T47D (cell line): ENCODE data around the gene RASL12.

Experiments used
- DNase-seq, 2 experiments: peaks; one replicate each; pipeline versions ENCODE4 v3.0.0 to v3.0.0-alpha.2; 2011 to 2012; ENCODE audit warnings: low read depth in 1 of 2, low spot score in 1 of 2
- JUND ChIP-seq: IDR thresholded peaks from 2 replicates; pipeline ENCODE4 v1.6.1; 2012; ENCODE audit warnings: low read depth
- in situ Hi-C: cut with HindIII; loops from 2 replicates; pipeline ENCODE4 v1.10.0; 2016; ENCODE audit warnings: low sequenced_read_pairs, low pct_unique_long_range_greater_than_20kb

RASL12 gene

GRCh38 chr15:65066001-65066634 lies 1.7 kb downstream of the RASL12 start:
- DNase-seq, result no peak
- TF ChIP-seq JUND, result no peak
- in situ Hi-C loops, result no loop called here

GRCh38 chr15:65062726-65063125 lies 5.1 kb downstream of the RASL12 start:
- in situ Hi-C loops, result no loop called here
- TF ChIP-seq JUND, result no peak
- DNase-seq, result no peak

- in situ Hi-C loops, result no loop called here
- no peak for TF ChIP-seq JUND
- DNase-seq, result no peak
Measured at GRCh38 chr15:65062061-65062460, 5.7 kb downstream of the RASL12 start.

GRCh38 chr15:65060641-65061397 lies 7.0 kb downstream of the RASL12 start:
- no peak for TF ChIP-seq JUND
- no peak for DNase-seq
- in situ Hi-C loops, result no loop called here

- TF ChIP-seq JUND, result no peak
- no peak for DNase-seq
- in situ Hi-C loops, result no loop called here
Measured at GRCh38 chr15:65059931-65060596, 7.7 kb downstream of the RASL12 start.

- TF ChIP-seq JUND, result no peak
- no peak for DNase-seq
- in situ Hi-C loops, result no loop called here
Measured at GRCh38 chr15:65059369-65059750, 8.4 kb downstream of the RASL12 start.

GRCh38 chr15:65058394-65059368 lies 9.1 kb downstream of the RASL12 start:
- in situ Hi-C loops, result no loop called here
- no peak for TF ChIP-seq JUND
- no peak for DNase-seq

GRCh38 chr15:65057549-65057940 lies 10.2 kb downstream of the RASL12 start:
- DNase-seq, result no peak
- no peak for TF ChIP-seq JUND
- in situ Hi-C loops, result no loop called here

- in situ Hi-C loops, result no loop called here
- peak in 1 of 2 experiments; percentile 16 for DNase-seq
- no peak for TF ChIP-seq JUND
Measured at GRCh38 chr15:65056868-65057548, 10.8 kb downstream of the RASL12 start.

- no peak for TF ChIP-seq JUND
- in situ Hi-C loops, result no loop called here
- no peak for DNase-seq
Measured at GRCh38 chr15:65056106-65056505, 11.7 kb downstream of the RASL12 start.

- in situ Hi-C loops, result no loop called here
- peak in 1 of 2 experiments; percentile 53 for DNase-seq
- no peak for TF ChIP-seq JUND
Measured at GRCh38 chr15:65055201-65055870, 12.5 kb downstream of the RASL12 start.
